DMS114 treated with DMSO at 0.1 percent for 48 hours (cell line): Measurements from ENCODE around the gene MRPL49.
"Not testable (repeated sequence)": the region's sequence is repeated elsewhere in the genome, so short reads cannot be mapped to it uniquely, and the experiment has no call there.

Source experiments
- DNase-seq: peaks from one replicate; lab custom pipeline; 2025; ENCODE audit not compliant: unreplicated experiment; lab: John Stamatoyannopoulos, UW

The MRPL49 gene

DNA sequence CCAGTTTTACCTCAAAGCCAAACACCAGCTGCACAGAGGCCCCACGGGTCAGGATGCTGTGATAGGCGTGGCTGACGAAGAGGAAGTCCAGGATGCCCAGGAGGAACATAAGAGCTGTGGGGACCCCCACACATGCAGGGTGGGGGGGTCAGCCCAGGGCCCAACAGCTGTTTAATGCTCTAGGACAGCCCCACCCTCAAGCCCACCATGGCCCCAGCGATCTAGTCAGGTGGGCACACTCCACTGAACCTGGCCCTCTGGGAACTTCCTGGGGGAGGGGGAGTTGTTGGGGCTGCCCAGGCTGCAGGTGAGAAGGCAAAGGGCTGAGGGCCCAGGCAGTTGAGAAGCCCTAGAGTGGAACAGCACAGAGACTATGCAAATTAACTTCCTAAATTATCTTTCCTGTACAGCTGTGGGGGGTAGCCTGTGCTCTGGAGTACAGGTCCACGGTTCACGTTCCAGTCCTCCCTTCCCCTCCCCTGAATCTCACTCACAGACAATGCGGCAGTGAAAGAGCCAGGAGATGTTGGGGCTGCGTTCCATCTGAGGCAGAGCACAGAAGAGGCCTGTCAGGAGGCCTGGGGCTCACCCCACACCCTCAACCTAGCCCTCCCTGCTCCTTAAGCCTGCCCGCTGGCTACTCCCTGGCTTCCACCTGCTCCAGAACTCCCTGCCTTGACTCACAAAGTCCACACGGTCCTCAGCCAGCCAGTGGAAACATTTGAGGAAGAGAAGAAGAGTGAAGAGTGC is 10.3 kb downstream of the MRPL49 start:
- no peak for DNase-seq

DNA sequence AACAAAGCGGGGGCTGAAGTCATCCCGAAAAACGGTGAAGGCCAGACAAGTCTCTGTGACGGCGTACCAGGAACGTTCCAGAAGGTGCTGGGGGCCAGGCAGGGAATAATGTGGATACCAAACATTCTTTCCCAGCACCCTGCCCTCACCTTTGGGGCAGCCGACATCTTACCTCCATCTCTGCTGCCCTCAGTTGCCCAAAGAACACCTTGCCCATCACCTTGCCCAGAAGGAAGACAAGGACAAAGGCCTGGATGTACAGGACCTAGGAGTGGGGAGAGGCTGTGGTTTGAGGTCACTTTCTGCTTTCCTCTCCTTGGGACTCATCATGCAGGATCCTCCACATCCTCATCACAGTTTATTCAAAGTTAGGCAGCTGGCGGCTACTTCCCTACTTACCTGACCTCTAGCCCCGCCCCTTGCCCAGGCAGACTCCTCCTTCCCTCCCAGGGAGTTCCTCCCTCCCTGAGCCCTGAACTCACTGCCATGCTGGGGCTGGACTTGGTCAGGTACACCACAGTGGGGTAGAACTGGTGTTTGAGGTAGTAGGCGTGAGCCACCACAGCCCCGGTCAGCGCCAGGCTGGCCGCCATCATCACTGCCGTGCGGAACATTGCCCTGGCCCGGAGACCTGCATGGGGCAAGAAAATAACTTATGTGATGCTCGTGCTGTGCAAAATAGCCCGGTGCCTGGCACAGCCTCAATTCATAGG is 11.0 kb downstream of the MRPL49 start:
- no peak for DNase-seq

DNA sequence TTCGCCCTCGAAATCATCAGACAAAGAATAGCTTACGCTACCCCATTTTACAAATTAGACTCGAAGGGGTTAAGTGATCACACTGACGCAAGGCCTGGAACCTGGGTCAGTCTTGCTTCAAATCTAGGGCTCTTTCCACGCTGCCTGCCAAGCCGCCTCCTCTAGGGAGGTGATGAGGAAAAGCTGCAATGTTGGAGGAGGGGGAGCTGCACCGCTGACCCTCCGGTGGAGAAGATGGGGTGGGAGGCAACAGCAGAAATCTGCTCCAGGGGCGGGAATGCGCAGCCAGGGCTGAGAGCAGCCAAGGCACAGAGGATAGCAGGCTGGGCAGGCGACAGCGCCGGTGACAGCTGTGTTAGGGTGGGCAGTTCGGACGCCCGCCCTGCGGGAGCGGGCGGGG is 11.6 kb downstream of the MRPL49 start:
- DNase-seq = no peak

DNA sequence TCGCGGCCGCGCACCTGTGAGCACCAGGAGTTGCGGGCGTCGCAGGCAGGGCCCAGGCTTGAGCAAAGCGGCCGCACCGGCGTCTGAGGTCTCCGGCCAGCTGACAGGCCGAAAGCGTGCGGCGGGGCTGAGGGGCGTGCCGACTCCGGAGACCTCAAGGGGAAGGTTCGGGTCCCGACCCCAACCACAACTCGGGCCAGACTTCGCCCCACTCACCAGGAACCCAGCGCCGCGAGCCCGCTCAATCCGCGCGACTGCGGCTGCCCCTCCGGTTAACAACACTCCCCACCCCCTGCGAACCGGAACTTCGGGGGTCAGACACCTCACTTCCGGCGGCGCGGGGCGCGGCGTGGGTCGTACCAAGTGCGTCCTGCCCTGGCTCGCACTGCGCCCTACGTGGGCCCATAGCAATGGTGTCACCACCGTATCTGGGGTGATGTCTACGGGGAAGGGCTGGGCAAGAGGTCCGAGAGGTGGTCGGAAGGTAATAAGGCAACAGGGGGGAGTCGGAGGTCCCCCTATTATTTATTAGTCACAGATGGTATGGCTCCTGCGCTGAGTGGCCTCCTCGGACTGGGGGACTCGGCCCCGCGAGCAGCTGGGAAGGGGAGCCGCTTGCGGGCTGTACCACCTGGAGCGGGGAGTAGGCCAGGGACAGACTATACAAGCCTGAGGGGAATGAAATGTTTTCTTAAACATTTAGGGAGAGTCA is 12.3 kb downstream of the MRPL49 start, which contains the start of gene SYVN1:
Gene SYVN1, minus strand, starts transcription at position 280 of the 712 bp plus-strand sequence. CDS start 918 bp downstream, outside the sequence.
- DNase-seq = peak; percentile 76

DNA sequence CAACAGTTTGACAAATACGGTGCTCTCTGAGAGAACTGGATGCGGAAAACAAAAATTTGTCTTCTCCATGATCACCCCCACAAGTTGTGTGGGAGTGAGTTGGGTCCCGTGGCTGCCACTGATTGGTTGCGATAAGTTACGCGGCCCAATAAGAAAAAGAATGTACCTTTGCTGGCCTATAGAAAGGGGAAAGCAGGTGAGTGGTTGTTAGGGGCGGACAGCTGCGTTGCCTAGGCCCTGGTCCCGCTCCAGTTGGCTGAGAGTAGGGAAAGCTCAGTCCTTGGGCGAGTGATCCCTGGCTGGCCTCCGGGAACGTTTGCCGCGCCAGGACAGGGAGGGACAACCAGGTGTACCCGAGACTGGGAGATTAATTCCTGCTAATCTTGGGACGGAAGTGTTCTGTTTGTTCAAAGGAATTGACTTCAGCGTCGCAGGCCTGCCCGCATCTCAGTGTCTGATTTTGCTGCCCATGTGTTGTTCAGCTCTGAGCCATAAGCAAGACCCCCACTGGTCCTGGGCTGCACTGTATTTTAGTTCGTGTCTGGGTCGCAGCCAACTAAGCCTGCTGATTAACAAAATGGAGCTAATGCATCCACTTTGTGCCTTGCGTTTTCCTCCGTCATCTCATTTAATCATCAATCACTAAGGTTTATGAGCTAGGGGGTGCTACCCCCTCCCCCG is 13.0 kb downstream of the MRPL49 start:
- peak; percentile 98 for DNase-seq

DNA sequence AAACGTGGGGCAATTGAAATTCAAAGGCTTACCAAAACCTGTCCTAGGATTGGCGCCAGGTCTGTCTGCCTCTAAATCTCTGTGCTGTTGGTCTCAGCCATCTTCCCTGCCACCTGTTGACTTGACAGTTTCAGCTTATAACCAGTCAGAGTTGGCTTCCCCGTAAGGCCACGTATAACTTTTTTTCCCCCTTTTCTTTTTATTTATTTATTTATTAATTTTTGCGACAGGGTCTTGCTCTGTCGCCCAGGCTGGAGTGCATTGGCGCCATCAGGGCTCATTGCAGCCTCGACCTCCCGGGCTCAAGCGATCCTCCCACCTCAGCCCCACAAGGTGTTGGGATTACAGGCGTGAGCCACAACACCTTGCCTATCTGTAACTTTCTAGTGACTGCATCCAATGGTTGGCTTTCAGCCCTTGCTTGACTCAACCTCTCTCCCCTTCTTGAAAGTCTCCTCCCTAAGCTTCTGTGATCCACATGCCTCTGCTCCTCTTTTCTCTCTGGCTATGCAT is 13.6 kb downstream of the MRPL49 start:
- DNase-seq = no peak

DNA sequence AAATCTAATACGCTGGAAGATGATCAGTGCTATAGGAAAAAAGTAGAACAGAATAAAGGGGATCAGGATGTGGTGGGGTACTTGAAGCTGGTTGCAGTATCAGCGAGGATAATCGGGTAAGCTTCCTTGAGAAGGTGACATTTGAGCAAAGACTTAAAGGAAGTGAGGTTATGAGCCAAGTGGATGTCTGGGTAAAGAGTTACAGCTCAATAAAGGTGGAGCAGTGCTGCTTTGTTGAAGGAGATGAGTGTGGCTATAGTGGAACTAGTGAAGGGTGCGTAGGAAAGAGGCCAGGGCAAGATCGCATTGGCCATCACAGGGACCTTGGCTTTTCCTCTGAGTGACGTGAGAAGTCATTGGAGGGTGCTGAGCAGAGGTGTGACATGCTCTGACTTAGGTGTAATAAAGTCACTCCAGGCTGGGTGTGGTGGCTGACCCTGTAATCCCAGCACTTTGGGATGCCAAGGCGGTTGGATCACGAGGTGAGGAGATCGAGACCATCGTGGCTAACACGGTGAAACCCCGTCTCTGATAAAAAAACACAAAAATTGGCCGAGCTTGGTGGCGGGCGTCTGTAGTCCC is 14.5 kb downstream of the MRPL49 start:
- no peak for DNase-seq

DNA sequence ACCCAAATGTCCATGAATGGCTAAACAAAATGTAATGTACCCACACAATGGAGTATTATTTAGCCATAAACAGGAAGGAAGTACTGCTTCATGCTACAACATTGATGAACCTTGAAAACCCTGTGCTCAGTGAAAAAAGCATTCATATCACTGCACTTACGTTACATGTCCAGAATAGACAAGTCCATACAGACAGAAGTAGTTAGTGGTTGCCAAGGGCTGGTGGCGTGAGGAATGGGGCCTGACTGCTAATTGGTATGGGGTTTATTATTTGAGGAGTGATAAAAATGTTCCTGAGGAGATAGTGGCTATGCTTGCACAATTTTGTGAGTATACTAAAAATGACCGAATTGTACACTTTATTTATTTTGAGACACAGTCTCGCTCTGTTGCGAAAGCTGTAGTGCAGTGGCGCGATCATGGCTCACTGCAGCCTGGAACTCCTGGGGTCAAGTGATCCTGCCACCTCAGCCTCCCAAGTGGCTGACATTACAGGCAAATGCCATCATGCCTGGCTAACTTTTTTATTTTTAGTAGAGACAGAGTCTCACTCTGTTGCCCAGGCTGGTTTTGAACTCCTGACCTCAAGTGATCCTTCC is 19.9 kb downstream of the MRPL49 start:
- DNase-seq = no peak

DNA sequence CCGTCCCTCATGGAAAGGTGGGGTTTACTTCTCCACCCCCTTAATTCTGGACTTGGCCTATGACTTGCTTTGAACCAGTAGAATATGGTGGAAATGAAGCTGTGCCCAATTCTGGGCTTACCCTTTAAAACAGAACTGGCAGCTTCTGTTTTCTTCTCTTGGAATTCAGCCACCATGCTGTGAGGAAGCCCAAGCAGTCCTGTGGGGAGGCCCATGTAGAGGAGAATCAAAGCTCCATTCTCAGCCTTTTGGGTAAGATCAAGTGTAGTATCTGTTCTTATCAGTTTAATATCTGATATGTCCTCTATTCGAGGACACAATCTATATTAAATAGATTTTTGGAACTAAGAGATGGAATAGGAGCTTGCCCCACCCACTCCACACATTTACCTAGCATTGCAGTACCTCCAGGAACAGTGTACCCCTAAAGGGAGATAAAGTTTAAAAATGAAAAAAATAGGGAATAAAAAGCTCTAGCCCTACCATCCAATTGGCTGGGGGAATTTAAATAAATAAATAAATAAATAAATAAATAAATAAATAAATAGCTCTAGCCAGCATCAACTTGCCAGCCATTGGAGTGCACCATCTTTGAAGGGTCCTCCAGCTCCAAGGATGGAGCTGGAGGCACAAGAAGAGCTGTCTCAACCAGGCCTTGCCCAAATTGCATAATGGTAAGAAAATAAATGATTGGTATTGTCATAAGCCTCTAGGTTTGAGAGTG is 25.4 kb downstream of the MRPL49 start:
- no peak for DNase-seq

DNA sequence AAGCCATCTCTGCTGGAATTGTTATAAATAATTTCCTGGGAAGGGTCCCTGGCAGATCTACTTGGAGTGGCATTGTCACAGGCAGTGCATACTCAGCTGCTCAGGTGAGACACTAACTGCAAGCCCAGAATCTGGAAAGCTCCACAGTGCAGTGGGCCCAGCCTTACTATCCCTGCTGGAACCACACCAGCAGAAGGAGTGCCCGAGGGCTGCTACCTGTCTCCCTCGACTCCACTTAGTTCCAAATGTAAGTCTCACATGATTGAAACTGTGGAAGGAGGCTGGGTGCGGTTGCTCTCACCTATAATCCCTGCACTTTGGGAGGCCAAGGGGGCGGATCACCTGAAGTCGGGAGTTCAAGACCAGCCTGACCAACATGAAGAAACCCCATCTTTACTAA is 26.5 kb downstream of the MRPL49 start:
- no peak for DNase-seq

DNA sequence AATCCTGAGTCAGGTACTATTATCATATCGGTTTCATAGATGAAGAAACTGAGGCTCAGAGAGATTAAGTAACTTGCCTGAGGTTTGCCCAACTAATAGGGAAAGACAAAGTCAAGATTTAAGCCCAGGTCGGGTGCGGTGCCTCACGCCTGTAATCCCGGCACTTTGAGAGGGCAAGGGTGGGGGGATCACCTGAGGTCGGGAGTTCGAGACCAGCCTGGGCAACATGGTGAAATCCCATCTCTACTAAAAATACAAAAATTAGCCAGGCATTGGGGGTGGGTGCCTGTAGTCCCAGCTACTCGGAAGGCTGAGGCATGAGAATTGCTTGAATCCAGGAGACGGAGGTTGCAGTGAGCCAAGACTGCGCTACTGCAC is 28.0 kb downstream of the MRPL49 start:
- DNase-seq = not testable (repeated sequence)

DNA sequence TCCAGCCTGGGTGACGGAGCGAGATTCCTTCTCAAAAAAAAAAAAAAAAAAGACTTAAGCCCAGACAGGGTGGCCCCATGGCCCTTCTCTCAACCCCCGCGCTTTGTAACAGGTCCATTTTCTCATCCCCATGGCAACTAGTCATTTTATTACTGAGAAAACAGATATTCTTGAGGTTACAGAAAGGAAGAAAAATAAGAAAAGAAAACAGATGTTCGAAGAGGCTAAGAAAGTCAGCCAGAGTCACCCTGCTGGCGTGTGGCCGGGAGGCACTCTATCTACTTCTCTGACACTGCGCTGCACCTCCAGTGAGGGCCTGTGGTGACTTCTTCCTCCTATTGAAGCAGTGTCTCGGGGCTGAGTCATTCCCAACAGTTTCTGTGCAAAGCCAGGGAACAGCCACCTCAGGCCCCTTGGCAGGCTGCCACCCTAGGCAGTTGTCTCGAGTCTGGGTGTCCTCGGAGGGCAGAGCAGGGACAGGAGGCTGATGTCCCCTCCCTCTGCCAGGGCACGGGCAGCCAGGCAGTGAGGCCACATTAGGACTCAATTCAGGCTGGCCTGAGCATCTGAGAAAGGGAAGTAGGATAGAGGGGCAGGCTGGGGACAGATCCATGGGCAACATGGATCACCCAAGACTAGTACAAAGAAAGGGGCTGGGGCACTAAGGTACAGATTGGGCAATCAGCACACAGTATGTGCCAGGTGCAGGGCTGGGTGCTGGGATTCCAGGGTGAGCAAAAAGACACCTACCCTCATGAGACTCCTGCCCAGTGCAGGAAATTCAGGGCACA is 28.6 kb downstream of the MRPL49 start:
- no peak for DNase-seq

DNA sequence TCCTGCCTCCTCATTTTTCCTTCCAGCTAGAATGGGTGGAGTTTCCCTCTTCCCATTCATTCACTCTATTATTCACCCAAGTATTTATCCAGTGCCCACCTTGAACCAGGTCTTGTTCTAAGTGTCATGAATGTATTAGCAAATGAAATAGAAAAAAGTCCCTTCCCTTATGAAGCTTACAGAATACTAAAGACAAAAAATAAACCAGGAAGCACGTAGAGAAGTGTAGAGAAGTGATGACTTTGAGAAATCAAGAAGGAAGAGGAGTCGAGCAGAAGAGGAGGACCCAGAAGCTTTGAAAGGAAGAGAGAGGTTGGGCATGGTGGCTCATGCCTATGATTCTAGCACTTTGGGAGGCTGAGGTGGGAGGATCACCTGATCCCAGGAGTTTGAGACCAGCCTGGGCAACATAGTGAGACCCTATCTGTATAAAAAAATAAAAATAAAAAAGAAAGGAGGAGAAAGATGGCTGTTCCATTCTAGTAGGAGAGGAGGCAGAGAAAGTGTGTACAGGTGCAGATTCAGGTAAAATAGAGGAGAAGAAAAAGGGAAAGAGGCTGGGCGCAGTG is 29.3 kb downstream of the MRPL49 start:
- DNase-seq = no peak

DNA sequence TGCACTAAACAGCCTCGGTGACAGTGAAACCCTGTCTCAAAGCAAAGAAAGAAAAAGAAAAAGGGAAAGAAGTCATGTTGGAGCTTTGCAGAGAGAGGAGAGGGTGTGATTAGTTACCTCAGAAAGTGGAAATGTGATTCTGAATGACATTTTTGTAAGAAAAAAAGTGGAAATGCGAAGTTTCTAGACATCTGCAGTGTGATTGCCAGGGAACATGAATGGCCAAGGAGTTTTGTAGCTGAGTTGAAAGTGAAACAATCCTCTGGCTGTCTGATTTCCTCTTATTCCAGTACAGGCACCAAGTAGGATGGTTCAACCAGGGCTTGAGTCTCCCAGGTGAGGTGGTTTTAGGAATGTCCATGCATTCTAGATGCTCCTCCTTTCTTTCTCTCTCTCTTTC is 30.0 kb downstream of the MRPL49 start:
- no peak for DNase-seq

DNA sequence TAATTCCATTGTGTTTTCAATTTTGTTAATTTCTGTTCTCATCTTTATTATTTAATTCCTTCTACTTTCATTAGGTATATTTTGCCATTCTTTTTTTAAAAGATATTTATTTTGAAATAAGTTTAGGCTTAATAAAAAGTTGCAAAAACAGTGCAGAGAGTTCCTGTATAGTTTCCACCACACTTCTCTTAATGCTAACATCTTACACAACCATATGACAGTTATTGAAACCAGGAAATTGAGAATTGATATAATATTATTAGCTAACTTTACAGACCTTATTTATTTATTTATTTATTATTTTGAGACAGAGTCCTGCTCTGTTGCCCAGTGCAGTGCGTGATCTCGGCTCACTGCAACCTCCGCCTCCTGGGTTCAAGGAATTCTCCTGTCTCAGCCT is 34.1 kb downstream of the MRPL49 start:
- DNase-seq = no peak

DNA sequence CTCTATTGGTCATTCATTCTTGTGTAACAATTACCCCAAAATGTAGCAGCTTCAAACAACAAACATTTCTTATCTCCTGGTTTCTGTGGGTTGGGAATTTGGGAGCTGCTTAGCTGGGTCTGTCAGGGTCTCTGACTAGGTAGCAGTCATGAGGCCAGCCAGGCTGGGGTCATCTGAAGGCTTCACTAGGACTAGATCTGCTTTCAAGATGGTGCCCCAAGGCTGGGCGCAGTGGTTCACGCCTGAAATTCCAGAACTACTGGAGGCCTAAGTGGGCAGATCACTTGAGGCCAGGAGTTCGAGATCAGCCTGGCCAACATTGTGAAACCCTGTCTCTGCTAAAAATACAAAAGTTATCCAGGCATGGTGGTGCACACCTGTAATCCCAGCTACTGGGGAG is 34.8 kb downstream of the MRPL49 start:
- DNase-seq = no peak

DNA sequence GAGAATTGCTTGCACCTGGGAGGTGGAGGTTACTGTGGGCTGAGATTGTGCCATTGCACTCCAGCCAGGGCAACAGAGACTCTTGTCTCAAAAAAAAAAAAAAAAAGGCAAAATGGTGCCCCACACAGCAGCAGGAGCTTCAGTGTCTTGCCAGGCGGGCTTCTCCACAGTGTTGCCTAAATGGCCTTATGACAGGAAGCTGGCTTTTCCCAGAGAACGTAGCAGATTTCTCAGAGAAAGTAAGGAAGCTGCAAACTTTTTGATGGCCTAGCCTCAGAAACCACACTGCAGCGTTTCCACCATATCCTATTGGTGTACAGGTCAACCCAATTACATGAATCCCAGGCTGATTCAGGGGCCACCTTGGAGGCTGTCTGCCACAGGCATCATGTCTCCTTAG is 35.2 kb downstream of the MRPL49 start:
- DNase-seq = no peak

DNA sequence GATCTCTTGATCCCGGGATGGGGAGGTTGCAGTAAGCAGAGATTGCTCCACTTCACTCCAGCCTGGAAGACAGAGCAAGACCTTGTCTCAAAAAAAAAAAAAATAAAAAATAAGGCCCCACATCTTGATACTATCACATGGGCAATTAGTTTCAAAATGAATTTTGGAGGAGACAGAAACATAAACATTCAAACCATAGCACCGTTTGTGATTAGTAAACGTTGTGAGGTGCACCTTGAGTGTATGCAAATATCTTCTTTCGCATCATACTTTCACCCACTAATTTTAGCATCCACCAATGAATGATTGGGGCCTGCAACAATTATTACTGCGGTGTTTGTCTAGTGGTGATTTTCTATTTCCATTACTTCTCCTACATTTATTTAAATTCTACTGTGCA is 36.9 kb downstream of the MRPL49 start:
- DNase-seq = no peak

DNA sequence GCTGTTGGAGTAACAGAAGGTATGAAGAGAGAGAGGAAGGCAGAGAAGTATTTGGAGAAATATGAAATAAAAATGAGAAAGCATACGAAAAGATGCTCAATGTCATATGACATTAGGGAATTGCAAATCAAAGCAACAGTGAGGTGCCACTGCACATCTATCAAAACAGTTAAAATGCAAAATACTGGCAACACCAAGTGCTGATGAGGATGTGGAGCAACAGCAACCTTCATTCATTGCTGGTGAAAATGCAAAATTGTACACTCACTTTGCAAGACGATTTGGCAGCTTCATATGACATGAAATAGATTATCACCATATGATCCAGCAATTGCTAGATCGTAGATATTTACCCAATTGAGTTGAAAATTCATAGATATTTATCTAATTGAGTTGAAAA is 38.5 kb downstream of the MRPL49 start:
- DNase-seq = no peak
